ENCODE data around the gene UBE2J2. TPM values are rescaled to one million over a fixed set of nuclear protein-coding genes. Genes with fewer than 3 reads are reported as not detected.

Gene UBE2J2
- total and polyA plus RNA-seq, 2 of the 13 experiments (the other 11 are each of a cell fraction or from before 2014, with no cell fraction given) = 25.4 to 29.4 TPM

GRCh38 chr1:1236176-1236763 is 37.4 kb downstream of the UBE2J2 start (continued):
- TF ChIP-seq, protein P1, sequence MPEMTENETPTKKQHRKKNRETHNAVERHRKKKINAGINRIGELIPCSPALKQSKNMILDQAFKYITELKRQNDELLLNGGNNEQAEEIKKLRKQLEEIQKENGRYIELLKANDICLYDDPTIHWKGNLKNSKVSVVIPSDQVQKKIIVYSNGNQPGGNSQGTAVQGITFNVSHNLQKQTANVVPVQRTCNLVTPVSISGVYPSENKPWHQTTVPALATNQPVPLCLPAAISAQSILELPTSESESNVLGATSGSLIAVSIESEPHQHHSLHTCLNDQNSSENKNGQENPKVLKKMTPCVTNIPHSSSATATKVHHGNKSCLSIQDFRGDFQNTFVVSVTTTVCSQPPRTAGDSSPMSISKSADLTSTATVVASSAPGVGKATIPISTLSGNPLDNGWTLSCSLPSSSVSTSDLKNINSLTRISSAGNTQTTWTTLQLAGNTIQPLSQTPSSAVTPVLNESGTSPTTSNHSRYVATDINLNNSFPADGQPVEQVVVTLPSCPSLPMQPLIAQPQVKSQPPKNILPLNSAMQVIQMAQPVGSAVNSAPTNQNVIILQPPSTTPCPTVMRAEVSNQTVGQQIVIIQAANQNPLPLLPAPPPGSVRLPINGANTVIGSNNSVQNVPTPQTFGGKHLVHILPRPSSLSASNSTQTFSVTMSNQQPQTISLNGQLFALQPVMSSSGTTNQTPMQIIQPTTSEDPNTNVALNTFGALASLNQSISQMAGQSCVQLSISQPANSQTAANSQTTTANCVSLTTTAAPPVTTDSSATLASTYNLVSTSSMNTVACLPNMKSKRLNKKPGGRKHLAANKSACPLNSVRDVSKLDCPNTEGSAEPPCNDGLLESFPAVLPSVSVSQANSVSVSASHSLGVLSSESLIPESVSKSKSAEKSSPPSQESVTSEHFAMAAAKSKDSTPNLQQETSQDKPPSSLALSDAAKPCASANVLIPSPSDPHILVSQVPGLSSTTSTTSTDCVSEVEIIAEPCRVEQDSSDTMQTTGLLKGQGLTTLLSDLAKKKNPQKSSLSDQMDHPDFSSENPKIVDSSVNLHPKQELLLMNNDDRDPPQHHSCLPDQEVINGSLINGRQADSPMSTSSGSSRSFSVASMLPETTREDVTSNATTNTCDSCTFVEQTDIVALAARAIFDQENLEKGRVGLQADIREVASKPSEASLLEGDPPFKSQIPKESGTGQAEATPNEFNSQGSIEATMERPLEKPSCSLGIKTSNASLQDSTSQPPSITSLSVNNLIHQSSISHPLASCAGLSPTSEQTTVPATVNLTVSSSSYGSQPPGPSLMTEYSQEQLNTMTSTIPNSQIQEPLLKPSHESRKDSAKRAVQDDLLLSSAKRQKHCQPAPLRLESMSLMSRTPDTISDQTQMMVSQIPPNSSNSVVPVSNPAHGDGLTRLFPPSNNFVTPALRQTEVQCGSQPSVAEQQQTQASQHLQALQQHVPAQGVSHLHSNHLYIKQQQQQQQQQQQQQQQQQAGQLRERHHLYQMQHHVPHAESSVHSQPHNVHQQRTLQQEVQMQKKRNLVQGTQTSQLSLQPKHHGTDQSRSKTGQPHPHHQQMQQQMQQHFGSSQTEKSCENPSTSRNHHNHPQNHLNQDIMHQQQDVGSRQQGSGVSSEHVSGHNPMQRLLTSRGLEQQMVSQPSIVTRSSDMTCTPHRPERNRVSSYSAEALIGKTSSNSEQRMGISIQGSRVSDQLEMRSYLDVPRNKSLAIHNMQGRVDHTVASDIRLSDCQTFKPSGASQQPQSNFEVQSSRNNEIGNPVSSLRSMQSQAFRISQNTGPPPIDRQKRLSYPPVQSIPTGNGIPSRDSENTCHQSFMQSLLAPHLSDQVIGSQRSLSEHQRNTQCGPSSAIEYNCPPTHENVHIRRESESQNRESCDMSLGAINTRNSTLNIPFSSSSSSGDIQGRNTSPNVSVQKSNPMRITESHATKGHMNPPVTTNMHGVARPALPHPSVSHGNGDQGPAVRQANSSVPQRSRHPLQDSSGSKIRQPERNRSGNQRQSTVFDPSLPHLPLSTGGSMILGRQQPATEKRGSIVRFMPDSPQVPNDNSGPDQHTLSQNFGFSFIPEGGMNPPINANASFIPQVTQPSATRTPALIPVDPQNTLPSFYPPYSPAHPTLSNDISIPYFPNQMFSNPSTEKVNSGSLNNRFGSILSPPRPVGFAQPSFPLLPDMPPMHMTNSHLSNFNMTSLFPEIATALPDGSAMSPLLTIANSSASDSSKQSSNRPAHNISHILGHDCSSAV (CRISPR knock-in tag; IDR thresholded peaks at IDR 0.05; ENCODE audit: borderline replicate concordance) = no peak
- TF ChIP-seq POLR2G (IDR thresholded peaks at IDR 0.05; ENCODE audit: low read depth, low read length) = peak; percentile 10
- TF ChIP-seq CERS6 (CRISPR knock-in tag; IDR thresholded peaks at IDR 0.05) = no peak
- no peak for TF ChIP-seq NONO (IDR thresholded peaks at IDR 0.05)
- peak; percentile 66; the same call in 1 of the 2 replicates for TF ChIP-seq NONO (CRISPR knock-in tag; conservative IDR thresholded peaks at IDR 0.05)
- no peak for TF ChIP-seq KLF6 (CRISPR knock-in tag; IDR thresholded peaks at IDR 0.05)
- TF ChIP-seq, protein P2, sequence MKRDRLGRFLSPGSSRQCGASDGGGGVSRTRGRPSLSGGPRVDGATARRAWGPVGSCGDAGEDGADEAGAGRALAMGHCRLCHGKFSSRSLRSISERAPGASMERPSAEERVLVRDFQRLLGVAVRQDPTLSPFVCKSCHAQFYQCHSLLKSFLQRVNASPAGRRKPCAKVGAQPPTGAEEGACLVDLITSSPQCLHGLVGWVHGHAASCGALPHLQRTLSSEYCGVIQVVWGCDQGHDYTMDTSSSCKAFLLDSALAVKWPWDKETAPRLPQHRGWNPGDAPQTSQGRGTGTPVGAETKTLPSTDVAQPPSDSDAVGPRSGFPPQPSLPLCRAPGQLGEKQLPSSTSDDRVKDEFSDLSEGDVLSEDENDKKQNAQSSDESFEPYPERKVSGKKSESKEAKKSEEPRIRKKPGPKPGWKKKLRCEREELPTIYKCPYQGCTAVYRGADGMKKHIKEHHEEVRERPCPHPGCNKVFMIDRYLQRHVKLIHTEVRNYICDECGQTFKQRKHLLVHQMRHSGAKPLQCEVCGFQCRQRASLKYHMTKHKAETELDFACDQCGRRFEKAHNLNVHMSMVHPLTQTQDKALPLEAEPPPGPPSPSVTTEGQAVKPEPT (CRISPR knock-in tag; IDR thresholded peaks at IDR 0.05; ENCODE audit: low read depth) = peak; percentile 56; the same call in 1 of the 2 replicates
- TF ChIP-seq AGO1 (IDR thresholded peaks at IDR 0.05; ENCODE audit: low read depth, low read length, poor library complexity, severe bottlenecking) = peak; percentile 95
- no peak for TF ChIP-seq IKZF4 (CRISPR knock-in tag; IDR thresholded peaks at IDR 0.05; ENCODE audit: borderline replicate concordance, low read depth, not compliant biosample characterization)
- TF ChIP-seq ZNF501 (CRISPR knock-in tag; IDR thresholded peaks at IDR 0.05) = 0 out of 2 replicates have a peak, but pooled peaks have one; percentile 23
- 0 out of 2 replicates have a peak, but pooled peaks have one; percentile 19 for TF ChIP-seq ZFP82 (CRISPR knock-in tag; IDR thresholded peaks at IDR 0.05; ENCODE audit: borderline replicate concordance)
- 0 out of 2 replicates have a peak, but pooled peaks have one; percentile 58 for TF ChIP-seq DNMT3B (CRISPR knock-in tag; conservative IDR thresholded peaks at IDR 0.05)
- TF ChIP-seq TBP (CRISPR knock-in tag; IDR thresholded peaks at IDR 0.05) = no peak
- no peak for TF ChIP-seq RXRA (CRISPR knock-in tag; IDR thresholded peaks at IDR 0.05)
- TF ChIP-seq SAFB2 (CRISPR knock-in tag; IDR thresholded peaks at IDR 0.05; ENCODE audit: borderline replicate concordance, low read depth) = peak; percentile 57; the same call in 1 of the 2 replicates
- TF ChIP-seq ZNF430 (CRISPR knock-in tag; IDR thresholded peaks at IDR 0.05) = peak; percentile 60; the same call in 1 of the 2 replicates
- TF ChIP-seq ZNF572 (CRISPR knock-in tag; IDR thresholded peaks at IDR 0.05) = no peak
- no peak for TF ChIP-seq KAT2B (IDR thresholded peaks at IDR 0.05; ENCODE audit: borderline replicate concordance, low read depth, low read length)
- no peak for TF ChIP-seq ZNF615 (CRISPR knock-in tag; IDR thresholded peaks at IDR 0.05; ENCODE audit: borderline replicate concordance)

Measured in HepG2 (cell line).